GM12874 (cell line): Measurements from ENCODE around the gene DCAF5.

Source experiments
- CTCF ChIP-seq: IDR thresholded peaks from 2 replicates; pipeline ENCODE4 v1.5.1; 2011; ENCODE audit warnings: low read depth, mild to moderate bottlenecking, control low read depth, low read length, moderate library complexity; ENCODE audit not compliant: insufficient read depth

Gene DCAF5

GRCh38 chr14:69139743-69140142, 13.2 kb downstream of the DCAF5 start:
- TF ChIP-seq CTCF = no peak

GRCh38 chr14:69137843-69138535, 14.9 kb downstream of the DCAF5 start:
- TF ChIP-seq CTCF = no peak

- TF ChIP-seq CTCF = no peak
These were observed 15.5 kb downstream of the DCAF5 start for GRCh38 chr14:69137416-69137815.

- no peak for TF ChIP-seq CTCF
These were observed 17.8 kb downstream of the DCAF5 start for GRCh38 chr14:69135133-69135532.

- no peak for TF ChIP-seq CTCF
These were observed 19.5 kb downstream of the DCAF5 start for GRCh38 chr14:69133206-69134125.

- no peak for TF ChIP-seq CTCF
These were observed 20.3 kb downstream of the DCAF5 start for GRCh38 chr14:69132513-69133181.

- no peak for TF ChIP-seq CTCF
These were observed 21.7 kb downstream of the DCAF5 start for GRCh38 chr14:69131176-69131575.
